Stomach (tissue), 4 donors: ENCODE results near the gene DOCK2.

ENCODE experiments used
- CTCF ChIP-seq, 7 experiments: fragments of 450-650 bp in 4 of 7; fragments of 200-600 bp in 3 of 7; sonication (generic) in 3 of 7; IDR thresholded peaks; one replicate each; pipeline ENCODE4 v1.5.1; 2016 to 2019; ENCODE audit warnings: antibody characterized with exemption in 7 of 7, control low read depth in 2 of 7, mild to moderate bottlenecking in 1 of 7
- POLR2A ChIP-seq, 4 donors: fragments of 450-650 bp; IDR thresholded peaks; one replicate each; pipeline ENCODE4 v1.6.1; 2016; ENCODE audit warnings: antibody characterized with exemption in 4 of 4, control low read depth in 2 of 4, mild to moderate bottlenecking in 1 of 4, moderate library complexity in 1 of 4
- POLR2AphosphoS5 ChIP-seq, 3 donors: sonication (generic); formaldehyde crosslinking; IDR thresholded peaks; one replicate each; pipeline ENCODE4 v1.6.1; 2016; ENCODE audit warnings: antibody characterized with exemption in 3 of 3

- no peak for TF ChIP-seq CTCF (IDR thresholded peaks at IDR 0.05)
- TF ChIP-seq POLR2AphosphoS5 (IDR thresholded peaks at IDR 0.05) = no peak
- TF ChIP-seq POLR2A (IDR thresholded peaks at IDR 0.05) = no peak
Measured at GRCh38 chr5:169697976-169698375, 60.9 kb downstream of the DOCK2 start.
